A673 (cell line): Measurements from ENCODE around the gene VPS11. TPM values are rescaled to one million over a fixed set of nuclear protein-coding genes. Genes with fewer than 3 reads are reported as not detected.

ENCODE experiments used
- BruUV-seq: library from RNA; stranded (reverse); fragments of 400-500 nt; replicated peaks from 2 replicates; lab custom pipeline; 2021; lab: Mats Ljungman, UMichigan
- CTCF ChIA-PET: fragments of 300-600 bp; sonication (Branson Sonifier 250); formaldehyde crosslinking; loops from one replicate; lab custom pipeline; 2022; ENCODE audit warnings: antibody characterized with exemption; lab: Charles Lee
- POLR2A ChIA-PET: fragments of 300-600 bp; sonication (Branson Sonifier 250); formaldehyde crosslinking; loops from one replicate; lab custom pipeline; 2022; ENCODE audit warnings: antibody characterized with exemption; ENCODE audit not compliant: low non-redundant PET; lab: Charles Lee
- DNase-seq: peaks from one replicate; pipeline ENCODE4 v3.0.0-alpha.2; 2015; ENCODE audit warnings: low spot score
- H3K27ac ChIP-seq: fragments of 200-600 bp; sonication (generic); 2 replicates; pipeline ENCODE4 v1.5.1; 2016; ENCODE audit warnings: mixed run types, low read depth, mild to moderate bottlenecking, mixed read lengths, antibody characterized with exemption, low read length; ENCODE audit not compliant: poor library complexity, severe bottlenecking
- H3K27me3 ChIP-seq: fragments of 200-600 bp; sonication (generic); replicated peaks from 2 replicates; pipeline ENCODE4 v1.6.1; 2017; ENCODE audit warnings: mixed run types, low read depth, mild to moderate bottlenecking, mixed read lengths, antibody characterized with exemption, low read length; ENCODE audit not compliant: insufficient read depth, poor library complexity
- H3K36me3 ChIP-seq: fragments of 200-600 bp; sonication (generic); 2 replicates; pipeline ENCODE4 v1.6.1; 2016; ENCODE audit warnings: mixed run types, mild to moderate bottlenecking, mixed read lengths, antibody characterized with exemption, low read length; ENCODE audit not compliant: insufficient read depth, poor library complexity, severe bottlenecking
- H3K4me1 ChIP-seq: fragments of 200-600 bp; sonication (generic); 2 replicates; pipeline ENCODE4 v1.6.1; 2017; ENCODE audit warnings: mixed run types, mild to moderate bottlenecking, mixed read lengths, antibody characterized with exemption, low read length; ENCODE audit not compliant: insufficient read depth, poor library complexity, severe bottlenecking
- H3K4me3 ChIP-seq: fragments of 200-600 bp; sonication (generic); 2 replicates; pipeline ENCODE4 v1.5.1; 2016; ENCODE audit warnings: low read depth, mixed run types, mild to moderate bottlenecking, mixed read lengths, low read length; ENCODE audit not compliant: poor library complexity, severe bottlenecking
- H3K9me3 ChIP-seq: fragments of 200-600 bp; sonication (generic); 2 replicates; pipeline ENCODE4 v1.6.1; 2016; ENCODE audit warnings: mixed run types, low read depth, mild to moderate bottlenecking, mixed read lengths, antibody characterized with exemption, low read length; ENCODE audit not compliant: poor library complexity, severe bottlenecking
- CTCF ChIP-seq: fragments of 300-800, 200-600 bp; sonication (generic); conservative IDR thresholded peaks from 2 replicates; pipeline ENCODE4 v1.5.1; 2017; ENCODE audit warnings: low read depth, mild to moderate bottlenecking, antibody characterized with exemption, low read length, moderate library complexity, mixed read lengths
- EZH2 ChIP-seq: fragments of 200-600 bp; sonication (generic); IDR thresholded peaks from 2 replicates; pipeline ENCODE4 v1.6.1; 2017; ENCODE audit warnings: borderline replicate concordance, low read depth, mild to moderate bottlenecking, mixed read lengths, antibody characterized with exemption, low read length; ENCODE audit not compliant: poor library complexity, severe bottlenecking
- intact Hi-C: fragments of 100-400 bp; cut with micrococcal nuclease; formaldehyde crosslinking; loops from one replicate; pipeline ENCODE4 v1.10.0; 2022; ENCODE audit not compliant: unreplicated experiment
- total RNA-seq: library from RNA; stranded (reverse); gene quantifications from 2 replicates; pipeline ENCODE4 v1.2.3, GENCODE V29; 2021

The VPS11 gene
- total RNA-seq, 1 experiment from 2014 or later = 26.7 TPM

DNA sequence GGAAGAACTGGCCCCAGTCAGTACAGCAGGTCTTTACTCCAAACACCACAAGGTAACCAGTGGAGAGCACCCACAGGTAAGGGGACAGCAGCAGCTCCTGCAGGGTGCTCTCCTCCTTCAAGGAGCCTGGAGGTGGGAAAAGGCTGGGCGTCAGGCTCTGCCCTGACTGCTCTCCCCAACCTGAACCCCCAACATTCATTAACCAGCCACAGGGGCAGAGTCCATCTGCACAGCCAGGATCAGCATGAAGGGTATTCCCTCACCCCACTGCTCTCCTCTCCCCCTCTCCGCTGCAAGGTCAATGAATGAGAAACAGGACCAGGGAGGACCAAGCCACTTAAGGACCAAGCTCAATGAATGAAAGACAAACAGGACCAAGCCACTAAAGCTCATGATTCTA, 40.6 kb upstream of the VPS11 start:
- H3K9me3 ChIP-seq = no peaks in the 10 kb centered on the region
- H3K27ac ChIP-seq = no peak overlapping the region
- no peak for DNase-seq
- peaks cover 60% of the 10 kb centered on the region for H3K36me3 ChIP-seq
- H3K27me3 ChIP-seq = no peaks in the 10 kb centered on the region
- POLR2A ChIA-PET = no interaction called here
- BruUV-seq = no TSS peak
- H3K4me3 ChIP-seq = no peak overlapping the region
- peaks cover 13% of the 10 kb centered on the region for H3K4me1 ChIP-seq
- TF ChIP-seq CTCF = no peak
- no peak for TF ChIP-seq EZH2
- CTCF ChIA-PET = no interaction called here
- intact Hi-C loops = no loop called here

DNA sequence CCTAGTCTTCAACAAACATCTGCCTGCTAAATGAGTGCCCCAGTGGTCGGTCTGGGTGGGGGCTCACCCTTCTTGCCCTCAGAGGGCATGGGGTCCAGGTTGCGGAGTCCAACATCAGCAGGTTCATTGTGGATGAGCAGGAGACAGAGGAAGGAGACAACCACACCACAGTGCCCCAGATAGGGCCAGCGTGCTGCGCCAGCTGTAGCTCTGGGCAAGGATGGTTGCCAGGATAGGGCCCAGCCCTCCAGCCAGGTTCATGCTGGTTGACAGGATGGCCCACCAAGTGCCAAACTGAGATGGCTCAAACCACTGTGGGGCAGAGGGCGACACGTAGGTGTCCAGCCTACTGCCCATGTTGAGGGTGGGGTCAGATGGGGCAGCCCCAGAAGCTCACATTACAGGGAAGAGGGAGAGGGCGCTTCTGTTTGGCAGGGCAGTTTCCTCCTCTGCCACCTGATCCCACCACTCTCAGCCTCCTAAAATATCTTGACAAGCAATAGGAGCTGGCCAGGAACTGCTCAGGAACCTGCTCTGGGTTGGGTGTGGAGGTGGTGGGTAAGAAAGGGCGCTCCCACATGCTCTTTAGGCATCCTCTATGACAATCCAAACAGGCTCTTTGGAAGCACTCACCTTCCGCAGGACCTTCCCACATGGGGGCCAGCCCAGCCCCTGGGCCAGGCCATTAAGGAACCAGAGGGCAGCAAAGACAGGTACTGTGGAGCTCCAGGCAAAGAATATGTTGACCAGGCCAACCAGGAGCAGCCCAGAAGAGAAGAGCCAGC, 39.9 kb upstream of the VPS11 start:
- ChIA-PET POLR2A (no interaction called here), CTCF (no interaction called here)
- no peak overlapping the region for H3K27ac ChIP-seq
- H3K36me3 ChIP-seq = peaks cover 54% of the 10 kb centered on the region
- no peaks in the 10 kb centered on the region for H3K27me3 ChIP-seq
- H3K9me3 ChIP-seq = no peaks in the 10 kb centered on the region
- intact Hi-C loops = no loop called here
- H3K4me1 ChIP-seq = peaks cover 13% of the 10 kb centered on the region
- DNase-seq = no peak
- no TSS peak for BruUV-seq
- H3K4me3 ChIP-seq = no peak overlapping the region
- TF ChIP-seq EZH2 (no peak), CTCF (no peak)

DNA sequence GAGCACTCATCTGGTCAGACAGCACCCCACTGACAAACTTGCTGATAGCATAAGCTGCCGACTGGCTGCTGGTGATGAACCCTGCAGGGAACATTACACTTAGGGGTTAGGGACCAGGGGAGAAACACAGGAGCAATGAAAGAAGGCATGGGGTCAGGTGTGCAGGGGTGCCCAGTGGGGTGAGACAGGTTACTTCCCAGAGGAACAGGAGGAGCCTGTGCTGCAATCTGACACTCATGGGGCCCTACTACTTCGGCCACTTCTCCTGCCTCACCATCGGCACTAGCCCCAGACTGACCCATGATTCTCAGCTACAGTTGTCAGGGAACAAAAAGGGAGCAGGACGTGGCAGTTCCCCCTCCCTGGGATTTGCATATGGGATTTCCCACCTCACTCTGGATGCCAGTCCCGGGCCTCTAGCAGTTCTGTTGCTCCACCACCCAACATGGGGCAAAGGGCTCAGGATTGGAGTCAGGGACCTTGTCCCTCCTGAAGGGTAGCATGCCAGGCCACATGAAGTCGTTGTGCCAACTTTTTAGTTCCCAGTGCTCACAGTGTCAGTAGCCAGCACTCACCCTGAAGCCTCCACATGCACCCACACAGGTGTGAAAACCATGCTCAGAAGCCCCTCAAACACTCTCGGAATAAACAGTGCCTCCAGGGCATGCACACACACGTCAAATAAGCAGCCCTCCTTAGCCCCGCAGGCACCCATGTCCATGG, 39.1 kb upstream of the VPS11 start:
- POLR2A ChIA-PET = no interaction called here
- CTCF ChIA-PET = no interaction called here

More for the DNA sequence above, 39.1 kb upstream of the VPS11 start:
- peaks cover 49% of the 10 kb centered on the region for H3K36me3 ChIP-seq
- H3K9me3 ChIP-seq = no peaks in the 10 kb centered on the region
- intact Hi-C loops = no loop called here
- no TSS peak for BruUV-seq
- peak overlapping the region; percentile 75 for H3K27ac ChIP-seq
- DNase-seq = no peak
- no peak overlapping the region for H3K4me3 ChIP-seq
- TF ChIP-seq EZH2 (no peak), CTCF (no peak)
- H3K4me1 ChIP-seq = peaks cover 13% of the 10 kb centered on the region
- no peaks in the 10 kb centered on the region for H3K27me3 ChIP-seq
